COLO668 (cell line): ENCODE measurements around the gene ABHD12B.
"Not testable (repeated sequence)": the region's sequence is repeated elsewhere in the genome, so short reads cannot be mapped to it uniquely, and the experiment has no call there.

Experiments
- DNase-seq: peaks from one replicate; lab custom pipeline; 2025; ENCODE audit not compliant: unreplicated experiment; lab: John Stamatoyannopoulos, UW

The ABHD12B gene

GRCh38 chr14:50892255-50892654, 20.4 kb downstream of the ABHD12B start:
- DNase-seq = no peak

GRCh38 chr14:50896421-50896820, 24.6 kb downstream of the ABHD12B start:
- not testable (repeated sequence) for DNase-seq

- not testable (repeated sequence) for DNase-seq
Observed at GRCh38 chr14:50897005-50897404, 25.2 kb downstream of the ABHD12B start.

- no peak for DNase-seq
Observed at GRCh38 chr14:50897658-50898175, 25.9 kb downstream of the ABHD12B start.

GRCh38 chr14:50901361-50901760, 29.5 kb downstream of the ABHD12B start:
- no peak for DNase-seq

GRCh38 chr14:50904719-50905118, 32.9 kb downstream of the ABHD12B start:
- DNase-seq = no peak

GRCh38 chr14:50906326-50907065, 34.6 kb downstream of the ABHD12B start:
- DNase-seq = no peak

- DNase-seq = no peak
Observed at GRCh38 chr14:50910495-50911420, 38.9 kb downstream of the ABHD12B start.

- no peak for DNase-seq
Observed at GRCh38 chr14:50917449-50917848, 45.6 kb downstream of the ABHD12B start.

GRCh38 chr14:50919524-50919923, 47.7 kb downstream of the ABHD12B start:
- DNase-seq = not testable (repeated sequence)

GRCh38 chr14:50920482-50921230, 48.8 kb downstream of the ABHD12B start:
- peak; percentile 18 for DNase-seq

GRCh38 chr14:50922803-50923202, 51.0 kb downstream of the ABHD12B start:
- no peak for DNase-seq

- no peak for DNase-seq
Observed at GRCh38 chr14:50924236-50924635, 52.4 kb downstream of the ABHD12B start.

GRCh38 chr14:50924843-50925242, 53.0 kb downstream of the ABHD12B start:
- no peak for DNase-seq

- no peak for DNase-seq
Observed at GRCh38 chr14:50926851-50927386, 55.1 kb downstream of the ABHD12B start.

- DNase-seq = no peak
Observed at GRCh38 chr14:50928002-50928635, 56.3 kb downstream of the ABHD12B start.

GRCh38 chr14:50929506-50929905, 57.7 kb downstream of the ABHD12B start:
- DNase-seq = no peak

- DNase-seq = no peak
Observed at GRCh38 chr14:50931559-50931958, 59.7 kb downstream of the ABHD12B start.

- DNase-seq = no peak
Observed at GRCh38 chr14:50932156-50932555, 60.3 kb downstream of the ABHD12B start.
